Kidney epithelial cell (primary cell): Measurements from ENCODE around the gene MAP3K3. TPM values are rescaled to one million over a fixed set of nuclear protein-coding genes. Genes with fewer than 3 reads are reported as not detected.

ENCODE experiments used
- DNase-seq: peaks from one replicate; pipeline ENCODE4 v3.0.0-alpha.2; 2010; ENCODE audit warnings: low read depth
- H3K27me3 ChIP-seq: 2 replicates; pipeline ENCODE4 v1.6.0; 2011; ENCODE audit warnings: low read length; ENCODE audit not compliant: control insufficient read depth, insufficient read depth
- H3K36me3 ChIP-seq: 2 replicates; pipeline ENCODE4 v1.5.1; 2011; ENCODE audit warnings: low read length; ENCODE audit not compliant: control insufficient read depth, insufficient read depth
- H3K4me3 ChIP-seq: 2 replicates; pipeline ENCODE4 v1.5.1; 2011; ENCODE audit warnings: low read depth, mild to moderate bottlenecking, control low read depth, low read length
- CTCF ChIP-seq: IDR thresholded peaks from 2 replicates; pipeline ENCODE4 v1.5.1; 2011; ENCODE audit warnings: mild to moderate bottlenecking, moderate library complexity, low read length, control low read depth, inconsistent platforms; ENCODE audit not compliant: insufficient read depth, poor library complexity, severe bottlenecking
- total RNA-seq: library from RNA; depleted of rRNA; stranded (reverse); fragments of >200 nt; gene quantifications from 2 replicates; pipeline ENCODE4 v1.2.3, GENCODE V29; 2015

MAP3K3 gene
- total RNA-seq, 1 donor from 2014 or later = 19.8 TPM

GRCh38 chr17:63700528-63701455 is 78.6 kb downstream of the MAP3K3 start:
- no peak for TF ChIP-seq CTCF
- Histone ChIP-seq H3K36me3 (peaks cover 3% of the 10 kb centered on the region), H3K4me3 (peak overlapping the region; percentile 50), H3K27me3 (no peaks in the 10 kb centered on the region)
- DNase-seq = no peak

GRCh38 chr17:63701456-63701820 is 79.2 kb downstream of the MAP3K3 start:
- no peaks in the 10 kb centered on the region for H3K27me3 ChIP-seq
- H3K4me3 ChIP-seq = no peak overlapping the region
- no peak for TF ChIP-seq CTCF
- no peak for DNase-seq
- peaks cover 3% of the 10 kb centered on the region for H3K36me3 ChIP-seq

GRCh38 chr17:63701868-63702720 is 79.9 kb downstream of the MAP3K3 start:
- no peak for TF ChIP-seq CTCF
- Histone ChIP-seq H3K36me3 (peaks cover 3% of the 10 kb centered on the region), H3K27me3 (no peaks in the 10 kb centered on the region), H3K4me3 (no peak overlapping the region)
- no peak for DNase-seq

GRCh38 chr17:63702721-63703015 is 80.5 kb downstream of the MAP3K3 start:
- no peaks in the 10 kb centered on the region for H3K27me3 ChIP-seq
- H3K36me3 ChIP-seq = peaks cover 3% of the 10 kb centered on the region
- no peak for TF ChIP-seq CTCF
- no peak overlapping the region for H3K4me3 ChIP-seq
- no peak for DNase-seq

- no peak for TF ChIP-seq CTCF
- H3K4me3 ChIP-seq = no peak overlapping the region
- no peak for DNase-seq
- no peaks in the 10 kb centered on the region for H3K27me3 ChIP-seq
- peaks cover 2% of the 10 kb centered on the region for H3K36me3 ChIP-seq
Observed at GRCh38 chr17:63703029-63703428, 80.8 kb downstream of the MAP3K3 start.
